Heart left ventricle (tissue), 13 donors: ENCODE results near the gene CKMT2.

ENCODE experiments used
- POLR2A ChIP-seq, 2 donors: fragments of 450-650 bp; IDR thresholded peaks; one replicate each; pipeline ENCODE4 v1.6.1; 2017; ENCODE audit warnings: antibody characterized with exemption in 2 of 2, mild to moderate bottlenecking in 2 of 2, moderate library complexity in 2 of 2
- TF ChIP-seq, protein P1 (sequence below), 12 donors: fragments of 200-600 bp; sonication (generic) in 4 of 12; IDR thresholded peaks; one replicate each; pipeline versions ENCODE4 v1.5.0 to v1.8.0; 2018 to 2022; ENCODE audit warnings: antibody characterized with exemption in 12 of 12, mild to moderate bottlenecking in 5 of 12
- donor health status: ischemic (EF 13 %, LVEDD 7.1; RV severe dilation, severe dysfunction).
- donor health status: DM: no; HTN: yes; CAD: no.
- donor health status: DM: no; HTN: no; CAD: no.
- donor health status: ischemic (EF 25% LVEDD 6.9; RV normal size, moderate dysfunction).
- donor health status: ischemic (EF 25% LVEDD 5.7; RV mildly dilated, moderate dysfunction).
- donor health status: ischemic (EF 35%, LVEDD 5.7; RV mildly dilated, moderate dysfunction).
- donor health status: nonischemic (EF 11% LVEDD 7.7; RV severe dilation, severe dysfunction).
- donor health status: DM: yes; HTN: yes; CAD: no.
- donor health status: PGD.
- donor health status: ischemic (EF 29% LVEDD 5.4; RV normal size, mild dysfunction).
- donor health status: nonischemic (EF 23%, LVEDD 6.1; RV moderate dilation, normal function).

DNA sequence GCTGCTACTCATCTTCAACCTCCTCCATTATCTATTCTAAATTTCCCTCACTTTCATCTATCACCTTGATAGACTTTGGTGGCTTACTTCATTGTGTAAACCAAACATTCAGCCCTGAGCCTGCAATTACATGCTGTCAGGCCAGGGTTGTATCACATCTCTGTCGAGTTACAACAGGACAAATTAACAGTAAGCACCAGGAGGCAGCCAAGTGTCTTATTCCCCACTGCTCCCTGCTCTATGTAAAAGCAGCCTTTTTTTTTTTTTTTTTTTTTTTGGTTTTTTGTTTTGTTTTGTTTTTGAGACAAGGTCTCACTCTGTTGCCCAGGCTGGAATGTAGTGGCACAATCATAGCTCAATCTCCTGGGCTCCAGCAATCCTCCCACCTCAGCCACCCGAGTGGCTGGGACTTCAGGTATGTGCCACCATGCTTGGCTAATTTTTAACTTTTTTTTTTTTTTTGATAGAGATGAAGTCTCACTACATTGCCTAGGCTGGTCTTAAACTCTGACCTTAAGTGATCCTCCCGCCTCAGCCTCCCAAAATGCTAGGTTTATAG is 53.0 kb downstream of the CKMT2 start:
- TF ChIP-seq, protein P1, sequence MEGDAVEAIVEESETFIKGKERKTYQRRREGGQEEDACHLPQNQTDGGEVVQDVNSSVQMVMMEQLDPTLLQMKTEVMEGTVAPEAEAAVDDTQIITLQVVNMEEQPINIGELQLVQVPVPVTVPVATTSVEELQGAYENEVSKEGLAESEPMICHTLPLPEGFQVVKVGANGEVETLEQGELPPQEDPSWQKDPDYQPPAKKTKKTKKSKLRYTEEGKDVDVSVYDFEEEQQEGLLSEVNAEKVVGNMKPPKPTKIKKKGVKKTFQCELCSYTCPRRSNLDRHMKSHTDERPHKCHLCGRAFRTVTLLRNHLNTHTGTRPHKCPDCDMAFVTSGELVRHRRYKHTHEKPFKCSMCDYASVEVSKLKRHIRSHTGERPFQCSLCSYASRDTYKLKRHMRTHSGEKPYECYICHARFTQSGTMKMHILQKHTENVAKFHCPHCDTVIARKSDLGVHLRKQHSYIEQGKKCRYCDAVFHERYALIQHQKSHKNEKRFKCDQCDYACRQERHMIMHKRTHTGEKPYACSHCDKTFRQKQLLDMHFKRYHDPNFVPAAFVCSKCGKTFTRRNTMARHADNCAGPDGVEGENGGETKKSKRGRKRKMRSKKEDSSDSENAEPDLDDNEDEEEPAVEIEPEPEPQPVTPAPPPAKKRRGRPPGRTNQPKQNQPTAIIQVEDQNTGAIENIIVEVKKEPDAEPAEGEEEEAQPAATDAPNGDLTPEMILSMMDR (IDR thresholded peaks at IDR 0.05), result no peak
- no peak for TF ChIP-seq POLR2A (IDR thresholded peaks at IDR 0.05)
